Measurements from ENCODE around the gene C1QB. TPM values are rescaled to one million over a fixed set of nuclear protein-coding genes. Genes with fewer than 3 reads are reported as not detected.
"Not testable (repeated sequence)": the region's sequence is repeated elsewhere in the genome, so short reads cannot be mapped to it uniquely, and the experiment has no call there.

Gene C1QB
- total RNA-seq, 2 donors from 2014 or later, result 106 to 151 TPM

GRCh38 chr1:22670352-22670975 is 17.4 kb downstream of the C1QB start:
- Histone ChIP-seq H3K27ac (no peak overlapping the region), H3K27me3 (replicated peaks; ENCODE audit: insufficient read depth) (no peaks in the 10 kb centered on the region), H3K4me3 (no peak overlapping the region), H3K36me3 (no peaks in the 10 kb centered on the region), H3K9me3 (no peaks in the 10 kb centered on the region), H3K4me1 (replicated peaks) (no peaks in the 10 kb centered on the region)
- TF ChIP-seq POLR2AphosphoS5 (IDR thresholded peaks at IDR 0.05) (no peak), POLR2A (IDR thresholded peaks at IDR 0.05) (no peak)
- TF ChIP-seq, protein P1, sequence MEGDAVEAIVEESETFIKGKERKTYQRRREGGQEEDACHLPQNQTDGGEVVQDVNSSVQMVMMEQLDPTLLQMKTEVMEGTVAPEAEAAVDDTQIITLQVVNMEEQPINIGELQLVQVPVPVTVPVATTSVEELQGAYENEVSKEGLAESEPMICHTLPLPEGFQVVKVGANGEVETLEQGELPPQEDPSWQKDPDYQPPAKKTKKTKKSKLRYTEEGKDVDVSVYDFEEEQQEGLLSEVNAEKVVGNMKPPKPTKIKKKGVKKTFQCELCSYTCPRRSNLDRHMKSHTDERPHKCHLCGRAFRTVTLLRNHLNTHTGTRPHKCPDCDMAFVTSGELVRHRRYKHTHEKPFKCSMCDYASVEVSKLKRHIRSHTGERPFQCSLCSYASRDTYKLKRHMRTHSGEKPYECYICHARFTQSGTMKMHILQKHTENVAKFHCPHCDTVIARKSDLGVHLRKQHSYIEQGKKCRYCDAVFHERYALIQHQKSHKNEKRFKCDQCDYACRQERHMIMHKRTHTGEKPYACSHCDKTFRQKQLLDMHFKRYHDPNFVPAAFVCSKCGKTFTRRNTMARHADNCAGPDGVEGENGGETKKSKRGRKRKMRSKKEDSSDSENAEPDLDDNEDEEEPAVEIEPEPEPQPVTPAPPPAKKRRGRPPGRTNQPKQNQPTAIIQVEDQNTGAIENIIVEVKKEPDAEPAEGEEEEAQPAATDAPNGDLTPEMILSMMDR (IDR thresholded peaks at IDR 0.05), result no peak
- intact Hi-C loops (cut with DNase I), result no loop called here
- WGBS, result 34% methylated on average over 12 of the region's 12 CpGs
- peak; percentile 16 for DNase-seq (ENCODE audit: low spot score)

DNA sequence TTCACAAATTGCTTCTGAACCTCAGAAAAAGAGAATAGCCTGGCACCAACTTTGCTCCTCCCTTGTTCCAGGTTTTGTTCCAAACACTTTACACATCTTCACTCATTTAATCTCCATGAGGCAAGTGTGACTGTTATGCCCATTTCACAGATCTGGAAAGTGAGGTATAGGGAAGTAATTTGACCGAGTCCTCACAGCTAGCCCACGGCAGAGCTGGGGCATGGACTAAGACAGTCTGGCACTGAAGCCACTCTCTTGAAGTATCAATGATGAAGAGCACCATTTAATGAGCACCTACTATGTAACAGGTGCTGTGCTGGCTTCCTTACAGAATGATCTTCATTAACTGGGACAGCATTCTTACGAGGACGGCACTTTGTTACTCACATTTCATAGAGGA is 19.0 kb downstream of the C1QB start:
- no peaks in the 10 kb centered on the region for H3K36me3 ChIP-seq
- 93% methylated on average over 4 of the region's 4 CpGs for WGBS
- no peak overlapping the region for H3K27ac ChIP-seq
- no peak for TF ChIP-seq POLR2A (IDR thresholded peaks at IDR 0.05)
- TF ChIP-seq, protein P1 (IDR thresholded peaks at IDR 0.05), result no peak
- no peak for TF ChIP-seq POLR2AphosphoS5 (IDR thresholded peaks at IDR 0.05)
- no peak for DNase-seq (ENCODE audit: low spot score)
- no peaks in the 10 kb centered on the region for H3K27me3 ChIP-seq (replicated peaks; ENCODE audit: insufficient read depth)
- intact Hi-C loops (cut with DNase I), result no loop called here
- H3K4me1 ChIP-seq (replicated peaks), result no peaks in the 10 kb centered on the region
- no peak overlapping the region for H3K4me3 ChIP-seq
- no peaks in the 10 kb centered on the region for H3K9me3 ChIP-seq

DNA sequence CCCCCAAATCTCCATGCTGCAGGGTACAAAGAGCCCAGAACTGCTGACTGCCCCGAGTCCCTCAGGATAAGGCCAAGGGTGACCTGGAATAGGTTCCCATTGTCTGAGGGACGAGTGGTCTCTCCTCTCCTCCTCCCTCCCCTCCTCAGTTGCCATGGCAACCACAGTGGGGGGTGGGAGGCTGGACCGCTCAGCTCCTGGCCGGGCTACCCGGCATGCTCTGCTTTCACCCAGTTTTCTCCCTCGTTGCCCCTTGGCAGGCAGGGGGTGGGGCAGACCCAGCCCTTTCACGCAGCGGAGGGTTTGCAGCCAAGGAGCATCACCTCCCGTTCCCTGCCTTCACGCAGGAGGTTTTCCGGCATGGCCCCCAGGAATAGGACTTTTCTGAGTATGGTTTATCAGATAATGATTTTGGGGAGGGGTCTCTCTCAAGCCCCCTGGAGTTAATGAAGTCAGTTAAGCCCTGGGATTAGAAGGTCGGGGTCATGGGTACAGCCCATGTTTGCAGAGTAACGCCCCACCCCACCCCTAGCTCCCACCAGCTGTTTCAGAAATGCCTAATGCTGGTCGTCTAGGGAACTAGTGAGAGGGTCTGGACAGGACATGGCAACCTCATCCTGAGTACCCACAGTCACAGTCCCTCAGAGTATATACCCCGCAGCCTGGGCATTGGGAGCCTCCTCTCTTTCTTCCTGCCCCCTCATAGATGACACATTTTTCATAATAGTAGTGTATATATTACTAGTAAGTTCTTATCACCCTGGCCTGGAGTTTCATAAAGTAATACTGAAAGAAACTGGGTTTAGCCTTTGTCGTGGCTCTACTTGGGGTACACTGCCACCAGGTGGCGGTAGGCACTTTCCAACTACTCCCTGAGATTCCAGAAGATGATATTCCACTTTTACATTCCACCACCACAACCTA is 20.7 kb downstream of the C1QB start:
- H3K4me1 ChIP-seq (replicated peaks), result no peaks in the 10 kb centered on the region
- no peaks in the 10 kb centered on the region for H3K36me3 ChIP-seq
- no peak for DNase-seq (ENCODE audit: low spot score)
- H3K27me3 ChIP-seq (replicated peaks; ENCODE audit: insufficient read depth), result no peaks in the 10 kb centered on the region
- intact Hi-C loops (cut with DNase I), result no loop called here
- no peak overlapping the region for H3K4me3 ChIP-seq
- TF ChIP-seq POLR2AphosphoS5 (IDR thresholded peaks at IDR 0.05), result no peak
- TF ChIP-seq, protein P1 (IDR thresholded peaks at IDR 0.05), result peak in 3 of 4 experiments; percentile 52 to 67 (median 62)
- no peaks in the 10 kb centered on the region for H3K9me3 ChIP-seq
- 27% methylated on average over 17 of the region's 17 CpGs for WGBS
- H3K27ac ChIP-seq, result no peak overlapping the region

- H3K9me3 ChIP-seq, result no peaks in the 10 kb centered on the region
- H3K4me1 ChIP-seq (replicated peaks), result no peaks in the 10 kb centered on the region
- H3K36me3 ChIP-seq, result no peaks in the 10 kb centered on the region
- DNase-seq (ENCODE audit: low spot score), result no peak
- WGBS, result 54% methylated on average over 1 of the region's 1 CpG
- H3K27me3 ChIP-seq (replicated peaks; ENCODE audit: insufficient read depth), result no peaks in the 10 kb centered on the region
- no peak overlapping the region for H3K4me3 ChIP-seq
- no peak overlapping the region for H3K27ac ChIP-seq
- TF ChIP-seq POLR2A (IDR thresholded peaks at IDR 0.05), result no peak
- TF ChIP-seq POLR2AphosphoS5 (IDR thresholded peaks at IDR 0.05), result no peak
- TF ChIP-seq, protein P1 (IDR thresholded peaks at IDR 0.05), result no peak
- intact Hi-C loops (cut with DNase I), result no loop called here
Measured at GRCh38 chr1:22674410-22674749, 21.3 kb downstream of the C1QB start.

DNA sequence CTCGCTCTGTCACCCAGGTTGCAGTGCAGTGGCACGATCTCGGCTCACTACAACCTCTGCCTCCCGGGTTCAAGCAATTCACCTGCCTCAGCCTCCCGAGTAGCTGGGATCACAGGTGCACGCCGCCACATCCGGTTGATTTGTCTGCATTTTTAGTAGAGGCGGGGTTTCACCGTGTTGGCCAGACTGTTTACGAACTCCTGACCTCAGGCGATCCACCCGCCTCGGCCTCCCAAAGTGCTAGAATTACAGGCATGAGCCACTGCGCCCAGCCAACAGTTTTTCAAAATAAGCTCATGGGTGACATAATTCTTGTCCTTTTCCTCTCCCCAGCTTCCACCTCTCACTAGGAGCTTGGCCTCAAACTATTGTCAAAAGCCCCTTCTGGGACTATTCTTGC is 23.1 kb downstream of the C1QB start:
- 93% methylated on average over 15 of the region's 15 CpGs for WGBS

More for the DNA sequence above, 23.1 kb downstream of the C1QB start:
- H3K27ac ChIP-seq; H3K36me3 ChIP-seq; H3K4me1 ChIP-seq (replicated peaks); intact Hi-C loops (cut with DNase I); DNase-seq (ENCODE audit: low spot score); H3K9me3 ChIP-seq; H3K27me3 ChIP-seq (replicated peaks; ENCODE audit: insufficient read depth); H3K4me3 ChIP-seq: not testable (repeated sequence)

Data from prostate gland (tissue), 2 donors.